GM12865 (cell line): Measurements from ENCODE around the gene TRAF3IP1.
"Not testable (repeated sequence)": the region's sequence is repeated elsewhere in the genome, so short reads cannot be mapped to it uniquely, and the experiment has no call there.

Experiments
- DNase-seq: peaks from one replicate; pipeline ENCODE4 v3.0.0; 2010; ENCODE audit warnings: low read depth
- H3K4me3 ChIP-seq: 2 replicates; pipeline ENCODE4 v1.5.1; 2011; ENCODE audit warnings: mild to moderate bottlenecking, low read depth, low read length, control low read depth
- TF ChIP-seq, protein P1 (sequence below): IDR thresholded peaks from 2 replicates; pipeline ENCODE4 v1.5.1; 2011; ENCODE audit warnings: low read length, control low read depth, low read depth, inconsistent platforms; ENCODE audit not compliant: insufficient read depth; ENCODE audit errors: missing control alignments

TRAF3IP1 gene

DNA sequence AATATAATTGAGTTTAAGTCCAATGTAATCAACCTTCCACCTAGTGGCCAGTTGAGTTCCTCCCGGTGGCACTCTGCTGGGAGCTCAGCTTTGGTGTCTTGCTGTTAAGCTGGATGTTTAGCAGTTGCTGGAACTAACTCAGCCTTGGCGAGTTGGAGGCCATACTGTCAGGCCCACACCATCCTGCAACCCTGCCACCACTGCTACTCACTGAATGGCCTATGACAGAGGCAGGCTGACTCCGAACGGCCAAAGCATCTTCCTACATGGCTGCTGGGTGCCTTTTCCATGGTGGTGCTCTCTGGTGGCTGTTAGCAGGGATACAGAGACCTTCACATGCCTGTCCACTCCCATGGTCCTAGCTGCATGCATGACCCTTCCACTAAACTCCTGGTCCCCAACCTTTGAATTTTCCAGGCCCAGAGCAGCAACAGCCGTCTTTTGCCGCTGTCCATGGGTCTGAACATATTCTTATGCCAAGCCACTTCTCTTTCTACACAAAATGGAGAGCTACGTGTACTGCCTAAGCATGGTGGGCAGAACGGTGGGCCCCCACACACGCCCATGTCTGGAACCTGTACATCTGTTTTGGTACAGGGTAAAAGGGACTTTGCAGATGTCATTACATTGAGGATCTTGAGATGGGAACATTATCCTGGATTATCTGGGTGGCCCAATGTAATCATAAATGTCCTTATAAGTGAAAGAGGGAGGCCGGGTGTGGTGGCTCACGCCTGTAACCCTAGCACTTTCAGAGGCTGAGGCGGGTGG is 15.0 kb upstream of the TRAF3IP1 start:
- TF ChIP-seq, protein P1, sequence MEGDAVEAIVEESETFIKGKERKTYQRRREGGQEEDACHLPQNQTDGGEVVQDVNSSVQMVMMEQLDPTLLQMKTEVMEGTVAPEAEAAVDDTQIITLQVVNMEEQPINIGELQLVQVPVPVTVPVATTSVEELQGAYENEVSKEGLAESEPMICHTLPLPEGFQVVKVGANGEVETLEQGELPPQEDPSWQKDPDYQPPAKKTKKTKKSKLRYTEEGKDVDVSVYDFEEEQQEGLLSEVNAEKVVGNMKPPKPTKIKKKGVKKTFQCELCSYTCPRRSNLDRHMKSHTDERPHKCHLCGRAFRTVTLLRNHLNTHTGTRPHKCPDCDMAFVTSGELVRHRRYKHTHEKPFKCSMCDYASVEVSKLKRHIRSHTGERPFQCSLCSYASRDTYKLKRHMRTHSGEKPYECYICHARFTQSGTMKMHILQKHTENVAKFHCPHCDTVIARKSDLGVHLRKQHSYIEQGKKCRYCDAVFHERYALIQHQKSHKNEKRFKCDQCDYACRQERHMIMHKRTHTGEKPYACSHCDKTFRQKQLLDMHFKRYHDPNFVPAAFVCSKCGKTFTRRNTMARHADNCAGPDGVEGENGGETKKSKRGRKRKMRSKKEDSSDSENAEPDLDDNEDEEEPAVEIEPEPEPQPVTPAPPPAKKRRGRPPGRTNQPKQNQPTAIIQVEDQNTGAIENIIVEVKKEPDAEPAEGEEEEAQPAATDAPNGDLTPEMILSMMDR = peak; percentile 18
- DNase-seq = no peak
- no peak overlapping the region for H3K4me3 ChIP-seq

- no peak overlapping the region for H3K4me3 ChIP-seq
- TF ChIP-seq, protein P1 = no peak
- no peak for DNase-seq
Observed at GRCh38 chr2:238305965-238306671, 14.2 kb upstream of the TRAF3IP1 start.

DNA sequence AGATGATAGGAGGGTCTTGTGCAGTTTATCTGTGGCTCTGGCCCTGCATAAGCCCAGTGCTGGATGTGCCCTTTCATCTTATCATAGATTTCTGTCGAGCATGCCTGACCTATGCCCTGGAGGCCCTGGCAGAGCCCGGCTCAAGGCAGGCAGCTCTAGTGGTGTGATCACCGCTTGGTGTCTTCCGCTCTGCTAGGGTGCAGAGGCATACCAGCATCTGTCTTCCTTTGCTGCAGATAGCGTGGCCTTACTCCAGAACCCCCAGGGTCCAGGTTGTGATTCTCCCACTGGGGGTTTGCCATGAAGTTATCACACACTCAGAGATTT is 13.7 kb upstream of the TRAF3IP1 start:
- no peak overlapping the region for H3K4me3 ChIP-seq
- TF ChIP-seq, protein P1 = no peak

DNA sequence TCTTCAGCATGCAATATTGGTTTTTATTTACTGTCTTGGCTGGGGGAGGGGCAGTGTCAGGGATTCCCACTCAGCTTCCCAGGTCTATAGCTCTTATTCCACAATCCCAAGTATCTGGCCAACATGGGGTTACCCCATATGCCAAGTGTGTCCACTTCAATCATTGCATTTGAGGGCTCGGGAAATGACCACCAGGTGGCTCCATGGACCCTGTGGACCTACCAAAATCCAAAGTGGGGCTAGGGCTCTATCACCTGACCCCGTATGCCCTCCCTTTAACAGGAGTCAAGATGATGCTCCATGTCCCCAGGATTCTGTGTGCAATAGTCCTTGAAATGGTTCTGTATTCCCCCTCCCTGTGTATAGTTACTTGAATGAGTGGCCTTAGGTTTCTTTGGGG is 12.1 kb upstream of the TRAF3IP1 start:
- DNase-seq = no peak
- TF ChIP-seq, protein P1 = no peak

More for the DNA sequence above, 13.7 kb upstream of the TRAF3IP1 start:
- DNase-seq = no peak

GRCh38 chr2:238310721-238311120 is 9.6 kb upstream of the TRAF3IP1 start:
- not testable (repeated sequence) for DNase-seq, H3K4me3 ChIP-seq

More for the DNA sequence above, 12.1 kb upstream of the TRAF3IP1 start:
- H3K4me3 ChIP-seq = no peak overlapping the region

DNA sequence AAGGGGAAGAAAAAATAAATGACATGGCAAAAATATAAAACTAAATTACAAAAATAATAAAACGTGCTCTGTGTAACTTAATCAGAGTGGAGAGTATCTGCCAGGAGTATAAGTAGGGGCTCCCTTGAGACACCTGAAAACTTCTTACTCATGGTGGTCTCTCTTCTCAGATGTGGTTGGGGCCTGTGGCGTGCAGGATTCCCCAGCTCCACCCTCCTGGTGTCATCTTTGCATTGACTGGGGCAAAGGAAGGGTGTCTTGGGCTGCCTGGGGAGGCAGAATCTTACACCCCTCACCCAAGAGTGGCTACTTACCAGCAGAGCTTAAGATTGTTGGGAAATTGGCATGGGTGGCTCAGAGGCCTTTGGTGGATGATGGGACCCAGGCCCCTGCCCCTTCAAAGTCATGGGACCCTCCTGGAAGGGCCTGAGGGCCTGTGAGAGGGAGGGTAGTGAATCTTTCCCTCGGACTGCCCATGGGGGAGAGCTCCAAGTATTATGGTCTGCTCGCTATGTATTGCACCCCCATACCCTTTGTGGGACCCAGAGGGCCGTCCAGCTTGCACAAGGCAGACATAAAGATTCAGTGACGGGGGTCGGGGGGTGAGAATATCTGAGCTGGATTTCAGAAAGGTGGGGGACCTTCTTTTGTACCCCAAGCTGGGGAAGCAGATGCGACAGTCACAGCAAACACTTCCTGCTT is 6.9 kb upstream of the TRAF3IP1 start:
- H3K4me3 ChIP-seq = no peak overlapping the region
- TF ChIP-seq, protein P1 = no peak
- no peak for DNase-seq

DNA sequence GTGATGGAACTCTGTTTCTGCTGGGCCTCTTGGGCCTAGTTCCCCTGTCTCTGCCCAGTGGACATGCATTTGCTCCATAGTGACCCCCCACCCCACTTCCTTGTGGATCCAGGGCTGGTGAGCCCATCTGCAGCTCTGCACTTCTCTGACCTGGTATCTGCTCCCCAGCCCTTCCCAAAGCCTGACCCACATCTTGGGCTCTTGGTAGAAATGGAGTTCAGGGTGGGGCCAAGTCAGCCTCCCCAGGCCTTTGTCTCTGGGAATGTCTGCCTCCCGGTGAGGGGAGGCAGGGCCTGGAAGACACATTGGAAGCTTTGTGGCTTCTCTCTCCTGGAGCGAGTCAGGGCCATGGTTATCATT is 6.3 kb upstream of the TRAF3IP1 start:
- TF ChIP-seq, protein P1 = no peak
- DNase-seq = no peak
- no peak overlapping the region for H3K4me3 ChIP-seq
